Measurements from ENCODE around the gene RAB6B. TPM values are rescaled to one million over a fixed set of nuclear protein-coding genes. Genes with fewer than 3 reads are reported as not detected.

The RAB6B gene
- total and polyA plus RNA-seq, 8 donors = 1.6 to 9.2 (median 3.9) TPM

DNA sequence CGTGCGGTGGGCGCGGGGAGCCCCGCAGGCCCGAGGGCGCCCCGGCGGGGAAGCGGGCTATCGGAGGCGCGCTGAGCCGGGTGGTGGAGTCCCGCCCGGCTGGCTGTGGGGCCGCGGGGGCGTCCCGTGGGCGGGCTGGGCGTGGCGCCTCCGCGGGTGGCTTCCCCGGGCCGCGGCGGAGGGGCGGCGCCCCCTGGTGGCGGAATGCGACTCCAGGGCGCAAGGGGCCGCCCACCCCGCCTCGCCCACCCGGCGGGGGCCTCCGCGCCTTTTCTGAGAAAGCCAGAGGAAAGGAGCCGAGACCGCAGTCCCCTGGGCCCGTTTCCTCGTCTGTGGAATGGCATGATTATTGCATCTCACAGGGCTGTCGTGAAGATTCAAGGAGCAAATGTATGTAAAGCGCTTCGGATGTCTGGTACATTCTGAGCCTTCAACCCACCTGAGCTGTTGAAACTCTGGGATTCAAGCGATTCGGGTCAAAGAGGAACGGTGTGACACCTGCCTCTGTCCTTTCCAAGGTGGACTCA, 31.9 kb upstream of the RAB6B start:
- Histone ChIP-seq H3K27me3 (no peaks in the 10 kb centered on the region), H3K4me3 (peak overlapping the region; percentile 34 to 69 (median 56)), H3K36me3 (no peaks in the 10 kb centered on the region), H3K9me3 (no peaks in the 10 kb centered on the region), H3K27ac (no peak overlapping the region), H3K4me1 (peaks cover 0 to 3% (median 0%) of the 10 kb centered on the region in 3 donors)
- no peak for FAIRE-seq
- peak; percentile 88 to 93 (median 90) for ATAC-seq
- 2% methylated on average over 34 to 51 of the region's 51 CpGs for WGBS, 2 donors
- DNase-seq = peak in 5 of 6 donors; percentile 37 to 90 (median 52)
- TF ChIP-seq, protein P1, sequence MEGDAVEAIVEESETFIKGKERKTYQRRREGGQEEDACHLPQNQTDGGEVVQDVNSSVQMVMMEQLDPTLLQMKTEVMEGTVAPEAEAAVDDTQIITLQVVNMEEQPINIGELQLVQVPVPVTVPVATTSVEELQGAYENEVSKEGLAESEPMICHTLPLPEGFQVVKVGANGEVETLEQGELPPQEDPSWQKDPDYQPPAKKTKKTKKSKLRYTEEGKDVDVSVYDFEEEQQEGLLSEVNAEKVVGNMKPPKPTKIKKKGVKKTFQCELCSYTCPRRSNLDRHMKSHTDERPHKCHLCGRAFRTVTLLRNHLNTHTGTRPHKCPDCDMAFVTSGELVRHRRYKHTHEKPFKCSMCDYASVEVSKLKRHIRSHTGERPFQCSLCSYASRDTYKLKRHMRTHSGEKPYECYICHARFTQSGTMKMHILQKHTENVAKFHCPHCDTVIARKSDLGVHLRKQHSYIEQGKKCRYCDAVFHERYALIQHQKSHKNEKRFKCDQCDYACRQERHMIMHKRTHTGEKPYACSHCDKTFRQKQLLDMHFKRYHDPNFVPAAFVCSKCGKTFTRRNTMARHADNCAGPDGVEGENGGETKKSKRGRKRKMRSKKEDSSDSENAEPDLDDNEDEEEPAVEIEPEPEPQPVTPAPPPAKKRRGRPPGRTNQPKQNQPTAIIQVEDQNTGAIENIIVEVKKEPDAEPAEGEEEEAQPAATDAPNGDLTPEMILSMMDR (IDR thresholded peaks at IDR 0.05) = peak; percentile 61 to 80 (median 74)
- intact Hi-C loops (cut with DNase I) = loop anchor here in 1 of 3 donors (5.0 kb wide), 1 partner anchor 105 kb away; no protein-coding TSS in a partner anchor

- Histone ChIP-seq H3K4me3 (peak overlapping the region; percentile 34 to 69 (median 56)), H3K27me3 (no peaks in the 10 kb centered on the region), H3K36me3 (no peaks in the 10 kb centered on the region), H3K9me3 (no peaks in the 10 kb centered on the region), H3K4me1 (peaks cover 0 to 3% (median 0%) of the 10 kb centered on the region in 3 donors), H3K27ac (no peak overlapping the region)
- TF ChIP-seq, protein P1 (IDR thresholded peaks at IDR 0.05) = no peak
- ATAC-seq (peak; percentile 44 to 71 (median 60)), FAIRE-seq (no peak), DNase-seq (peak in 1 of 6 donors; percentile 54)
- 14 to 19% methylated on average over 34 of the region's 34 CpGs for WGBS, 2 donors
- intact Hi-C loops (cut with DNase I) = loop anchor here in 1 of 3 donors (5.0 kb wide), 1 partner anchor 105 kb away; no protein-coding TSS in a partner anchor
Measured at GRCh38 chr3:133926736-133927539, 31.3 kb upstream of the RAB6B start.

GRCh38 chr3:133925960-133926735, 30.5 kb upstream of the RAB6B start:
- H3K27me3 ChIP-seq = no peaks in the 10 kb centered on the region
- ATAC-seq = no peak
- WGBS, 2 donors = 94 to 96% methylated on average over 10 of the region's 10 CpGs
- peaks cover 0 to 3% (median 0%) of the 10 kb centered on the region in 3 donors for H3K4me1 ChIP-seq
- H3K4me3 ChIP-seq = no peak overlapping the region
- no peaks in the 10 kb centered on the region for H3K36me3 ChIP-seq
- H3K9me3 ChIP-seq = no peaks in the 10 kb centered on the region
- H3K27ac ChIP-seq = no peak overlapping the region
- FAIRE-seq = no peak
- intact Hi-C loops (cut with DNase I) = loop anchor here in 1 of 3 donors (5.0 kb wide), 1 partner anchor 104 kb away; no protein-coding TSS in a partner anchor
- peak in 1 of 6 donors; percentile 42 for DNase-seq
- TF ChIP-seq, protein P1 (IDR thresholded peaks at IDR 0.05) = no peak

DNA sequence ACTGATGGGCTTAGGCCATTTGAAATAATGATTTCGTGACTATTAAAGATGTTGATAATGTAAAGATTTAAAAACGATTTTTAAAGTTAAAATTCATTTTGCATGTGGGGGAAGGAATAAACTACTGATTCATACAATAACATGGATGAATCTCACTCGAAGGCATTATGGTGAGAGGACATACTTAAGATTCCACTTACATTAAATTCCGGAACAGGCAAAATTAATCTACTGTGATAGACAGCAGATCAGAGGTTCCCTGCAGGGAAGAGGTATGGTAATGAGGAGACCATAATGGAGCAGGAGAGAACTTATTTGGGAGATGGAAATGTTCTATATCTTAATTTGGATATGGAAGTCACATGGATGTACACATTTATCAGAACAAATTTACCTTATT, 28.4 kb upstream of the RAB6B start:
- H3K27me3 ChIP-seq = peaks cover 0 to 5% (median 0%) of the 10 kb centered on the region in 4 donors
- TF ChIP-seq, protein P1 (IDR thresholded peaks at IDR 0.05) = no peak
- WGBS, 2 donors = 53 to 64% methylated on average over 4 of the region's 4 CpGs
- FAIRE-seq = no peak
- no peak overlapping the region for H3K27ac ChIP-seq
- DNase-seq = no peak
- intact Hi-C loops (cut with DNase I) = no loop called here
- H3K9me3 ChIP-seq = no peaks in the 10 kb centered on the region
- no peaks in the 10 kb centered on the region for H3K36me3 ChIP-seq
- peaks cover 0 to 3% (median 0%) of the 10 kb centered on the region in 3 donors for H3K4me1 ChIP-seq
- H3K4me3 ChIP-seq = no peak overlapping the region
- no peak for ATAC-seq
